Measurements from ENCODE around the gene HOXA10. TPM values are rescaled to one million over a fixed set of nuclear protein-coding genes. Genes with fewer than 3 reads are reported as not detected.

The HOXA10 gene
- total and polyA plus RNA-seq, 4 donors: 0.03 to 0.70 (median 0.13) TPM

- no peak for TF ChIP-seq HNF4G (IDR thresholded peaks at IDR 0.05)
- no peak for TF ChIP-seq TAF1 (conservative IDR thresholded peaks at IDR 0.05)
- no peak for TF ChIP-seq SP1 (IDR thresholded peaks at IDR 0.05)
- TF ChIP-seq HNF4A (conservative IDR thresholded peaks at IDR 0.05): no peak
- no peak for TF ChIP-seq JUND (IDR thresholded peaks at IDR 0.05)
- TF ChIP-seq EGR1 (IDR thresholded peaks at IDR 0.05; ENCODE audit: low read depth in 2 of 2): no peak
- no peak for TF ChIP-seq GABPA (IDR thresholded peaks at IDR 0.05 in 1 of 2, conservative IDR thresholded peaks at IDR 0.05 in 1 of 2)
- TF ChIP-seq, protein P1, sequence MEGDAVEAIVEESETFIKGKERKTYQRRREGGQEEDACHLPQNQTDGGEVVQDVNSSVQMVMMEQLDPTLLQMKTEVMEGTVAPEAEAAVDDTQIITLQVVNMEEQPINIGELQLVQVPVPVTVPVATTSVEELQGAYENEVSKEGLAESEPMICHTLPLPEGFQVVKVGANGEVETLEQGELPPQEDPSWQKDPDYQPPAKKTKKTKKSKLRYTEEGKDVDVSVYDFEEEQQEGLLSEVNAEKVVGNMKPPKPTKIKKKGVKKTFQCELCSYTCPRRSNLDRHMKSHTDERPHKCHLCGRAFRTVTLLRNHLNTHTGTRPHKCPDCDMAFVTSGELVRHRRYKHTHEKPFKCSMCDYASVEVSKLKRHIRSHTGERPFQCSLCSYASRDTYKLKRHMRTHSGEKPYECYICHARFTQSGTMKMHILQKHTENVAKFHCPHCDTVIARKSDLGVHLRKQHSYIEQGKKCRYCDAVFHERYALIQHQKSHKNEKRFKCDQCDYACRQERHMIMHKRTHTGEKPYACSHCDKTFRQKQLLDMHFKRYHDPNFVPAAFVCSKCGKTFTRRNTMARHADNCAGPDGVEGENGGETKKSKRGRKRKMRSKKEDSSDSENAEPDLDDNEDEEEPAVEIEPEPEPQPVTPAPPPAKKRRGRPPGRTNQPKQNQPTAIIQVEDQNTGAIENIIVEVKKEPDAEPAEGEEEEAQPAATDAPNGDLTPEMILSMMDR (IDR thresholded peaks at IDR 0.05; ENCODE audit: low read depth, low read length, missing input control): no peak
- TF ChIP-seq, protein P2, sequence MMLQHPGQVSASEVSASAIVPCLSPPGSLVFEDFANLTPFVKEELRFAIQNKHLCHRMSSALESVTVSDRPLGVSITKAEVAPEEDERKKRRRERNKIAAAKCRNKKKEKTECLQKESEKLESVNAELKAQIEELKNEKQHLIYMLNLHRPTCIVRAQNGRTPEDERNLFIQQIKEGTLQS (IDR thresholded peaks at IDR 0.05): no peak
- TF ChIP-seq FOXA1 (IDR thresholded peaks at IDR 0.05): no peak
- no peak for TF ChIP-seq ZBTB33 (IDR thresholded peaks at IDR 0.05)
- TF ChIP-seq RXRA (IDR thresholded peaks at IDR 0.05): no peak
- TF ChIP-seq NR2F2 (IDR thresholded peaks at IDR 0.05): no peak
- TF ChIP-seq REST (IDR thresholded peaks at IDR 0.05): no peak
- peaks cover 7 to 39% (median 29%) of the 10 kb centered on the region in 4 donors for H3K27me3 ChIP-seq (ENCODE audit: control insufficient read depth in 4 of 4, insufficient read depth in 4 of 4, low read length in 3 of 4)
- H3K36me3 ChIP-seq (ENCODE audit: control insufficient read depth in 4 of 4, insufficient read depth in 3 of 4, low read depth in 1 of 4, low read length in 3 of 4): no peaks in the 10 kb centered on the region
- H3K4me1 ChIP-seq (ENCODE audit: control insufficient read depth in 4 of 4, insufficient read depth in 4 of 4, low read length in 3 of 4): peaks cover 7 to 26% (median 17%) of the 10 kb centered on the region in 4 donors
- no peak overlapping the region for H3K9ac ChIP-seq (ENCODE audit: low read depth in 1 of 2, low read length in 2 of 2)
- no peak overlapping the region for H3K4me3 ChIP-seq (ENCODE audit: low read depth in 1 of 3, low read length in 3 of 3)
- H3K9me3 ChIP-seq (ENCODE audit: control insufficient read depth in 4 of 4, low read length in 3 of 4): peaks cover 0 to 4% (median 0%) of the 10 kb centered on the region in 4 donors
- 21% methylated on average over 30 of the region's 30 CpGs for WGBS
- no peak overlapping the region for H3K27ac ChIP-seq (ENCODE audit: low read depth in 1 of 2, low read length in 2 of 2)
- no peak for DNase-seq (ENCODE audit: low spot score)
Measured at GRCh38 chr7:27148756-27149641, 25.1 kb downstream of the HOXA10 start.
